Uterus (tissue), 2 donors: ENCODE results near the gene DHFR.

Experiments
- CTCF ChIP-seq, 4 experiments: fragments of 200-600 bp in 2 of 4; fragments of 450-650 bp in 2 of 4; sonication (generic) in 2 of 4; IDR thresholded peaks; one replicate each; pipeline ENCODE4 v1.5.1; 2016 to 2019; ENCODE audit warnings: antibody characterized with exemption in 4 of 4, mild to moderate bottlenecking in 2 of 4, moderate library complexity in 1 of 4
- POLR2A ChIP-seq, 2 donors: fragments of 450-650 bp; IDR thresholded peaks; one replicate each; pipeline ENCODE4 v1.6.1; 2016; ENCODE audit warnings: antibody characterized with exemption in 2 of 2, mild to moderate bottlenecking in 1 of 2, moderate library complexity in 1 of 2

GRCh38 chr5:80653502-80653901 is 1.3 kb downstream of the DHFR start:
- TF ChIP-seq CTCF (IDR thresholded peaks at IDR 0.05): no peak
- no peak for TF ChIP-seq POLR2A (IDR thresholded peaks at IDR 0.05)
